ENCODE measurements around the gene VPS72.

The VPS72 gene

DNA sequence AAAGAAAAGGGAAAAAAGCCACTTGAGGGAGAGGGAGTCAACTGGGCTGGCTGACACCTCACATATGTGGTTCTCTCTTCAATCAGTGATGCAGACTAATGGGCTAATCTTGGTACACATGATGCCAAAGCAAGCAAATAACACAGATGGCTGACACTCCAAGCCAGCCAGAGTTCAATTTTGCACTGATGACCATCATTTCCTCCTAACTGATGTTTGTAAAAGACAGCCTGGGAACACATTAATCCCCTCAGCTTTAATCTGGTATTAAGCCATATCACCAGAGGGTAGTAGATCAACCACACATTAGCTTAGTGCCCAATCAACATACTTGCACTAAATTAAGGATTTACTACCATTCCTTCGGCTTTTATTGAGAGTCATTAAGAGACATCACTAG, 2.8 kb downstream of the VPS72 start:
- no peak for DNase-seq (ENCODE audit: low read depth in 3 of 3)

DNA sequence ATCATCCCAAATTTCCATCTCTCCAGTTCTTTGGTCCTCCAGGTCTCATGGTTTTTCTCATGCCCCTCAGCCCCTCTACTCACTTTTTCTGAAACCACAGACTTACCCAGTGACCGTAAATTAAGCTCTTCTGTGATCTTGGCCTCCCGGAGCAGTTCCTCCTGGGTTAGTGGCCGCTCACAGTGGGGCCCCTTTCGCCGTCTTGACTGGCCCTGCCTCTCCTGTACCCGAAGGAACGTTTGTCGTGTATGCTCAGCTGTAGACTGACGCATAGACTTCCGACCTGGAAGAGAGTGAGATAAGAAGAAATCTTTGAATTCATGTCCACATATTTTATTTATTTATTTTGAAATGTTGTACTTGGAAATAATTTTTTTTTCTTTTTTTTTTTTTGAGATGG, 5.8 kb downstream of the VPS72 start:
- no peak for DNase-seq (ENCODE audit: low read depth in 3 of 3)

DNA sequence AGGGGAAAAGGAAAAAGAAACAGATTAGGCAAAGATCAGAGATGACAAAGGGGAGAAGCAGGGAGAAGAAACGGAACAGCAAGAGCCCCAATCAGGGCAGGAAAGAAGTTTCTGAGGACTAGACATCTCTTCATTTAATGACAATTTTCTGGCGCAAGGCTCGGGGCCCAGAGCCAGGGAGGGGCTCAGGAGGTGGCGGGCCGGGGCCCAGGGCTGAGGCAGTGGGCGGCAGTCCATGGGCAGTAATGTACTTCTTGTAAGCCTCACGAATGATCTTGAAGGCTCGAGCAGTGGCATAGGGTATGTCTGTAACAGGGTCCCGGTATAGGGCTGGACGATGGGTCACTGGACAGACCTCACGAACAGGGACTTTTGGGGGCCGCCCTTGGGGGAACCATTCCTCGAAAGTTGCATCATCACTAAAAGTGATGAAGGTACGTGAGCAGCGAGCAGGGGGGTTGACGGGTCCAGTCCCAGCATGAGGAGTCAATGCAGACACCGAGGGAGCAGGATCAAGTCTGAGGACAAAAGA, 13.4 kb downstream of the VPS72 start:
- no peak for DNase-seq (ENCODE audit: low read depth in 3 of 3)

DNA sequence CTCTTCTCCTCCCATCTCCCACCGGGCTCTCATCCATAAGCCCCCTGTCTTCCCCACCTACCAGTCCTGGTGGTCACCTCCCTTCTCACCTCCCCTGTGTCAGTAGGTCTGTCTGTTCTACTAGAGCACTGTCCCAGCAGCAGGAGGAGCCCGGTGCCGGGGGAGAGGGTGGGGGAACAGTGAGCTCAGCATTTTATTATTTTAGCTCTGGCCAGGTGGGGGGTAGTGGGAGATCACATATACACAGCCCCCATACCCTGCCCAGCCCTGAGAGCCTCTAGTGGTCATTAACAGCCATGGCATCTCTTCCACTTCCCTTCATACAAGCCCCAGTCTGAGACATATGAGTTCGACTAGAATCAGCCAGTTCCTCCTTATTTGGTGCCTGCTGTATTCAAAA, 14.1 kb downstream of the VPS72 start, which contains the start of gene TMOD4:
TMOD4 (minus strand) TSS at position 119 of the 400 bp plus-strand sequence. CDS start 1,106 bp downstream, outside the sequence.
- DNase-seq (ENCODE audit: low read depth in 3 of 3) = no peak

DNA sequence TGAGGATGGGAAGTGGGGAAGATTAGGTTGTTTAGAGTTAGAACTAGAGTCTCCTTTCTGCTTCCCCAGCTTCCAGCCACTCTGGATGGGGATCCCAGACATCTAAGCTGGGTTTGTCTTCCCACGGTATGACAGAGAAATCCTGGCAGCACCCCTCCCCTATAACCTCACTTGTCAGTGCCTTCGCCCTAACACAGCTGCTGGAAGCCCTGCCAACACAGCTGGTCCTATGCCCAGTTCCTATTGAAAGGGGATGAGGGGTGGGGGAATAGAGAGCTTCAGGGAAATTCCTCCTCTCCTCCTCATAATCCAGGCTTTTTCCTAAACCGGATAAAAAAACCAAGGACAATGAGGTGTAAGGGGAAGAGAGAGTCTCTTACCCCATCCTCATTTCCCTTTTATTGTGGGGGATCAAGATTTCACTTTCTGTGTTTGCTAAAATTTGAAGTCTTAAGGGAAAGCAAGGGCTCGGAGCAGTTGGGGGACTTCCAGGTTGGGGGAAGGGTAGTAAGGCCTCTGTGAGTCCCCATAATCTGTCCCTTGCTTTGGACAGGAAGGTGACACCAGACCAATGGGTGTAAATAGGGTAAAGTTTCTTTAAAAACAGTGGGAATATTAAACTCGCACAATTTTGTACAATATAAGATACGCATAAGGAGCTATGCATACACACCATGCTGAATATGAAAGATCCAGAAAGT, 14.8 kb downstream of the VPS72 start:
- DNase-seq (ENCODE audit: low read depth in 3 of 3) = no peak

DNA sequence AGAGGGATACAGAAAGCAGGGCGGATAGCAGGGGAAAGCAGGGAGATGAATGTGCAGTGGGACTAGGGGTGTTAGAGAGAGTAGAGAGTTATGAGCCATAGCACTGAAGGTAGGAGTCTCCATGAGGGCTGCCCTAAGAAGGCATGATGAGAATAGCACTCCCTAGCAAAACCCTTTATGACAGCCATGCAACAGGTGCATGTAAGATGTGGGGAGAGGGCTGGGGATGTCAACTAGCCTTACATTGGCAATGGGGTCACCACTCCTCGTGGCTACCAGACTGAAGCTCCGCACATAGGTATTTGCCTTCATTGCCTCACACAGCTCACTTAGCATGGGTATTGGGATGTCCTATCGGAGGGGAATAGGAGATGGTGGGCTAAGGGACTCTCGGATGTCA, 18.8 kb downstream of the VPS72 start:
- no peak for DNase-seq (ENCODE audit: low read depth in 3 of 3)

DNA sequence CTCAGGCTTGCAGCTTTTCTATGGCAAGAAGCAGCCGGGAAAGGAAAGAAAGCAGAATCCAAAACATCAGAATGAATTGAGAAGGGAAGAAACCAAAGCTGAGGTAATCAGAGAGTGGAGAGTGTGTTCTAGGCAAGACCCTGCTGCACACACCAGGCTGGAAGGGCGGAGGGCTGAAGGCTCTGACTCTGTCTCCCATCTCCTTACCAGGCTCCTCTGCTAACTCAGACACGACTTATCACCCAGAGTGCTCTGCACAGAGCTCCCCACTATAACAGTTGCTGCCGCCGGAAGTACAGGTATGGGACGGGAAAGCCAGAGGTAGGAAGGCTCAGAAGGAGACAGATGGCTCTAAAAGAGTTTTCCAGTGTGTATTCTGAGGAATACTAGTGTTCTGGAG, 22.9 kb downstream of the VPS72 start:
- DNase-seq (ENCODE audit: low read depth in 3 of 3) = no peak

DNA sequence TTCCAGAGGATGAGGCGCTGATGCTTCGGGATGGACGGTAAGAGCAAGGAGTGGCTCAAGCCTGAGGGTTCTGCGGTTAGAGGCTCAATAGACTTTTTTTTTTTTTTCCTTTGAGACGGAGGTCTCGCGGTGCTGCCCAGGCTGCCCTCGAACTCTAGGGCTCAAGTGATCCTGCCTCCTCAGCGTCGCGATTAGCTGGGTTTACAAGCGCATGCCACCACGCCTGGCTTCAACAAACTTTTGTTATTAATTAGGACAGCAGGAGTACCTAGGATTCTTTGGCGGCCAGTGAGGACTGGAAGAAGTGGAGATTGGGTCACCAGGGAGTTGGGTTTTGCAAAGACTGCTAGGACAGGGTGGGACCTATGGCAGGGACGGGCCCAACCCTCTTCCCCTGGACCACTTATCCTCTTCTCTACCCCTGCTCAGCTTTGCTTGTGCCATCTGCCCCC, 23.5 kb downstream of the VPS72 start:
- no peak for DNase-seq (ENCODE audit: low read depth in 3 of 3)

DNA sequence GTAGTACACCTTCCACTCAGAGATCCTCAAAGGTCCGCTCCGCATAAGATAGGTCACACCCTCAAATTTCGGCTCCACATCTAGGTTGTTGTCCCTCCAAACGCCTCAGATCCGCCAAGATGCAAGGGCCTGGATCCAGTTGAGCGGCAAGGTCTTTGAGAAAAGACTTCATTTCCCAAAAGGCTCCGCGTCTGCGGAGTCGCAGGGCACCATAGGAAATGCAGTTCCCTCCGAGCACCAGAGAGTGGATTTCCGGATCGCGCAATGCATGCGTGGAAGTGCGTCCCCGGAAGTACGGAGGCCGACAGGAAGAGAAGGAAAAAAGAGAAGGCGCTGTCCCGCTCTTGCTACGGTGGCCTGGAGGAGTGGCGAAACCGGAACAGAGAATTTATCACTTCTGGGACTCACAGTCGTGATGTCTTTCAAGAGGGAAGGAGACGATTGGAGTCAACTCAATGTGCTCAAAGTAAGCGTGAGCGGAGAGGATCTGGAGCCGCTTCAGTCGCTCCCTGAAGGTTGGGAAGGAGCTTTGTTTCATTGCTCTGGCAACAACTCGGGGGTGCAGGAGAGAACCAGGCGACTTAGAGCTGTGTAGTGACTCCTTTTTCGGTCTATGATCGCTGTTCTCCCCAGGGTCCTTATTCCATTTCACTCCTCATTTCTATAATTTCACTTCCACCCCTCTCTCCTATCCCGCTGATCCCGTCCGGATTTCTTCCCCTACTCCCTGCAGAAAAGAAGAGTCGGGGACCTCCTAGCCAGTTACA, 24.1 kb downstream of the VPS72 start, which contains the start of the genes LYSMD1 and SCNM1:
LYSMD1 (minus strand) TSS at position 165 of the 767 bp plus-strand sequence. CDS start 644 bp downstream, outside the sequence.
SCNM1 (plus strand) TSS at position 407 of the 767 bp plus-strand sequence; CDS start at position 416, 9 bp downstream.
- peak; percentile 80 to 91 (median 90) for DNase-seq (ENCODE audit: low read depth in 3 of 3)

DNA sequence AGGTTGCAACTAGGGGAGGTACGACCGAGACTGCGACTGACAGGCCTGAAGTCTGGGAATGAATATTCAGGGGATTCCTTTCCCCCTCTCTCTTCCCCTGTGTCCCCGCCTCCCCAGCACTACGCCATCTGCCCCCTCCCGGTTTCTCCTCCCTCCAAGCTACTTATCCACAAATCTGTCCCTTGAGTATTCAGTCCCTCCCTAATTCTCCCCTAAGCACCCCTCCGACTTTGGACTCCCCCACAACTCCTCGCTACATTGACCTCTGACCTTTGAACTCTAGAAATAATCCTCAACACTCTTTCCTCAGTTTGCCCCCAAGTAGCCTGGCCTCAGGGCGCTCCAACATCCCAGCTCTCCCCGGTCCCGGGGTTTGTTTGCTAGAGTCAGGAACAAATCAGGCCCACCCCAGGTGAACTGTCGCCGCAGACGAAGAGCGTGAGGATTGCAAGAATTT, 24.7 kb downstream of the VPS72 start:
- no peak for DNase-seq (ENCODE audit: low read depth in 3 of 3)

DNA sequence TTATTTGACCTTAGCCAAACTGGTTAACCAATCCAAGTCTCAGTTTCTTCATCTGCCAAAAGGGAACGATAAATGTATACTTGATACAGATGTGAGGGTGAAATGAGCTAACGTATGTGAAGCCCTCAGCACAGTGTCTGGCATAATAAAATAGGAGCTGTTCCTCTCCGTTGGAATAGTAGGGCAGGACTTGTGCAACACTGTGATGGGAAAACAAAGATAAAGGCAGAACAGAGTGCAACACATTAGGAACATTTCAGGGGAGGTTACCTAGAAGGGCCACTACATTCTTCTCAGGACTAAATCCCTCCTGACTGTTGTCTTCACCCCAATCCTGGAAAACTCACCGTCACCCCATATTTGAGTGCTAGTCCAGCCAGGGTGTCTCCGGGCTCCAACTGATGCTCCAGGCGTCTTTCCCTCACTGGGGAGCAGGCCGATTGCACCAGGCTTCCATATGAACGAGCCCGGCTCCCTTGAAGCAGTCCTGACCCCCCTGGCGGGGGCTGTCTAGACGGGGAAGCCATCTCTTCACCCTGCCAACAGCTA, 25.2 kb downstream of the VPS72 start:
- no peak for DNase-seq (ENCODE audit: low read depth in 3 of 3)

DNA sequence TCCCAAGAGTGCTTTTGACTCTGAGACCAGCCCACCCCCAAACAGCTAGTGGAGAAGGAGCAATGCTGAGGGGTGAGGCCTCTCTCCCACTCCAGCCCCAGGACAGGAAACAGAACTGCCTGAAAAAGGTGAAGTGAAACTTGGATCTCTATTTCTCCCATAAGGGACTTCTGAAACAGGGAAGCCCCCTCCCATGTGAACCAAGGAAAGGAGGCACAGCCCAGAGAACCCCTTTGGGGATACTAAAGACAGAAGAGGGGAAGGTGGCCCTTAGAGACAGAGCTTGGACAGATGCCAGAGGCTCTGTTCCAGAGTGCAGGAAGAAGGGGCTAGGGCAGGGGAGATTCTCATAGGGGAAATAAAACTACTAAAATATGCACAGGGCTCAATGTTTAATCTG, 30.6 kb downstream of the VPS72 start:
- DNase-seq (ENCODE audit: low read depth in 3 of 3) = no peak

DNA sequence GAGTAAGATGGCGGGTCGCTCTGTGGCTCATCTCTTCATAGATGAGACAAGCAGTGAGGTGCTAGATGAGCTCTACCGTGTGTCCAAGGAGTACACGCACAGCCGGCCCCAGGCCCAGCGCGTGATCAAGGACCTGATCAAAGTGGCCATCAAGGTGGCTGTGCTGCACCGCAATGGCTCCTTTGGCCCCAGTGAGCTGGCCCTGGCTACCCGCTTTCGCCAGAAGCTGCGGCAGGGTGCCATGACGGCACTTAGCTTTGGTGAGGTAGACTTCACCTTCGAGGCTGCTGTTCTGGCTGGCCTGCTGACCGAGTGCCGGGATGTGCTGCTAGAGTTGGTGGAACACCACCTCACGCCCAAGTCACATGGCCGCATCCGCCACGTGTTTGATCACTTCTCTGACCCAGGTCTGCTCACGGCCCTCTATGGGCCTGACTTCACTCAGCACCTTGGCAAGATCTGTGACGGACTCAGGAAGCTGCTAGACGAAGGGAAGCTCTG, 31.2 kb downstream of the VPS72 start:
- no peak for DNase-seq (ENCODE audit: low read depth in 3 of 3)

DNA sequence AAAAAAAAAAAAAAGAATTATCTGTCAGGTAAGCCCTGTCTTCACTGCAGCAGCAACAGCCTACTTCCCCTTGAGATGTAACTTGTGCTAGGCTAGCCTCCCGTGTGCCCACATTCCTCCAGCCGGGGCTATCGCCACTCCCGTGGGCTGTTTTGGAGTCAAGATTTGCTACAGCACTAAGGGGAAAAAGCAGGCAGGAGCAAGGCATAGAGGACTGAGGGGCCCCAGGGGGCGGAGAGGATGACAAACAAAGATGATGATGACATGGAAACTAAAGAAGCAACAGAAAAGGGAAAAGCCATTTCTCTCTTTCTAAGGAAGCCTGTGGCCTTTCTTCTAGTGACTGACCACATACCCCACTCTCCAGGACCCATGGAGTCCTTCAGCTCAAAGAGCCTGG, 31.7 kb downstream of the VPS72 start:
- peak in 1 of 3 experiments; percentile 18 for DNase-seq (ENCODE audit: low read depth in 3 of 3)

DNA sequence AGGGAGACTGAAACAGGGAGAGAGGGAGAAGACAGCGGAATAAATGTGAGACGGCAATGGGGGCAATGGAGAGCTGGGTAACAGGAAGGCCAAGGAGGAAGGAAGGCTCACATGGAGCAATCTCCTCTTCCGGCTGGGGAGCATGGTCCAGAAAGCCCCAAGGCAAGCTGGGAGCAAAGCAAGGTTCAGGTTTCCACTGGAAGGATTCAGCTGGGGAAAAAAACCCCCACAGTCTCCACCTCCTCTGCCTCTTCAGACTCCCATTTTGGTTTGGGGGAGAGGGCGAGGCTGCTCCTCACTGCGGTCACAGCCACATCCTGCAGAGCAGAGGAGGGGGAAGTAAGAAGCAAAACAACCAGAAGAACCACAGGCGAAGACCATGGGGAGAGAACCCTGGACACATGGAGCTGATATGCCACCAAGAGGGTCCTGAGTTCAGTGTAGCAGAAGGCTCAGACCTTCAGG, 32.9 kb downstream of the VPS72 start:
- DNase-seq (ENCODE audit: low read depth in 3 of 3) = peak in 1 of 3 experiments; percentile 35

DNA sequence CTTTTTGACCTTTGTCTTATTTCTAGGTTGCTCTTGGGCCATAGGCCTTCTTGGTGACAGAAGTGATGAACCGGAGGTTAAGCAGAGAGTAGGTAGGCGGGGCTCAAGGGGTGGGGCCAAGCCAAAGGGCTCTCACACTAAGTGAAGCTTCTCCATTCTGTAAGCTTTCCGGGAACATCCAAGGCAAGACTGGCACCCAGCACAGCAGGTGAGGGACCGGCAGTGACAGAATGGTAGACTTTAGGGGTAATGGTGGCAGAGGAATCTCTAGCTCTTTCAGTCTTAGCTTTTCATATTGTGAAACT, 33.5 kb downstream of the VPS72 start, which contains the start of gene TNFAIP8L2:
TNFAIP8L2 (plus strand) TSS at position 135 of the 305 bp plus-strand sequence. CDS start 2,049 bp downstream, outside the sequence.
- peak in 2 of 3 experiments; percentile 49 to 60 for DNase-seq (ENCODE audit: low read depth in 3 of 3)

DNA sequence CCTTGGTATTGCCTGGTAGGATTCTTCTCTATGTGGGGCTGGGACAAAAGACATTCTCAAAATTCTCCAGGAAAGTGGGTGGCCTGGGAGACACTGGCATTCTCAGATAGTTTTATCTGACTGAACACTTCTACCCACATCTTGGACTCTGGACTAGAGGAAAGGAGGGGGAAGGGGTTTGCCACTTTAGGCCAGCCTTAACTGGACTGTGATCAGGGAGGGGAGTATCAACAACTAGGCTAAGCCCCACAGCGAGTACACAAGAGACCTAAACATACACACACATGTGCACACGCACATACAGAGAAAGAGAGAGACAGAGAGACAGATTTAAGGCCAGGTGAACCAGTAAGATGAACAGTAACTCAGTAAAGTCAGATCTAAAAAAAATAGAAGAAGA, 42.3 kb downstream of the VPS72 start:
- no peak for DNase-seq (ENCODE audit: low read depth in 3 of 3)

DNA sequence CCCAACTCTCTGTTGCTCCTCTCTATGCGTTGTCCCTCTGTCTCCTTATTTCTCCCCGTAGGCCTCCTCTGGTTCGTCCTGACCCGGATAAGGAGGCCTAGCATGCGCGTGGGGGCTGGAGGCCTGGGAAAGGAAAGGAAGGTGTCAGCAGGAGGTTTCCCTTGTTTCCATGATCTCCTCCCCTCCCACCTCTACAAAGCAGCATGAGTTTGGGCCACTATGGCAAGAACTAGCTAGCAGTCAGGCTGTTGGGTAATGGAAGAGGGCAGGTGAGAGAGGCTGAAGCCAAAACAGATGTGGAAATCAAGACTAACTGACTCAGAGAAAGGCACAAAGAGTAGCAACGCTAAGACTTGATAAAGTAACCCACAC, 42.9 kb downstream of the VPS72 start:
- DNase-seq (ENCODE audit: low read depth in 3 of 3) = no peak

DNA sequence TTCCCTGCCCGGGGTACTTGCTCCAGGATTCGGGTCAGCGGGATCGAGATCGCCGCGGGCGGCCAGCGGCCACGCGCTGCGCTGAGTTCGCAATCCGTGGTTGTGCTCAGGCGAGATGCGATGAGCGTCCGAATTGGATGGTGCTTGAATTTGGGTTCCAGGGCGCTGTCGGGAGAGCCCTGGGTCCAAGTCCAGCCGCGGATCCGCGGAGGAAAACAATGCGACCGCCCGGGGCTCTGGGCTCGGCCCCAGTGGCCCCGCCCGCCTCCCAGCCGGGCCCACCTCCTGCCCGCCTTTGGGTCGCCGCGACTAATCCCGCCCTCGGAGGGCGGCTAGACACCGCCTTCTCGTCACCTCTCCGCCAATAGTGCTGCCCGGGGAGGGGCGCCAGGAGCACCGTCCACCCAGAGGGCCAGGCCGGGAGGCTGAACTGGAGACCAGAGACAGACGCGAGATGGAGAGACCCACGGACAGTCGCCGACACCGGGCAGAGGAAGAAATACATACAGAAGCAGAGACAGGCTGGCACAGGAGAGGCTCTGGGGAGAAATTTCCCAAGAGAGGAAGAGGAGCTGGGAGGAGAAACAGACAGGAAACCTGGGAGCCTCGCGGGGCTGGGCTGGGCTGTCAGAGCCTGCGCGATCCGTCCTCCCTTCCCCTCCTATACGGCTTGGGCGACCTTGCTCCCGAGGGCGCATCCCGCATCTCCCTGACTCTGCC, 43.4 kb downstream of the VPS72 start, which contains the start of gene SEMA6C:
SEMA6C (minus strand) TSS at position 220 of the 720 bp plus-strand sequence. CDS start 4,010 bp downstream, outside the sequence.
- DNase-seq (ENCODE audit: low read depth in 3 of 3) = peak; percentile 69 to 77 (median 76)

DNA sequence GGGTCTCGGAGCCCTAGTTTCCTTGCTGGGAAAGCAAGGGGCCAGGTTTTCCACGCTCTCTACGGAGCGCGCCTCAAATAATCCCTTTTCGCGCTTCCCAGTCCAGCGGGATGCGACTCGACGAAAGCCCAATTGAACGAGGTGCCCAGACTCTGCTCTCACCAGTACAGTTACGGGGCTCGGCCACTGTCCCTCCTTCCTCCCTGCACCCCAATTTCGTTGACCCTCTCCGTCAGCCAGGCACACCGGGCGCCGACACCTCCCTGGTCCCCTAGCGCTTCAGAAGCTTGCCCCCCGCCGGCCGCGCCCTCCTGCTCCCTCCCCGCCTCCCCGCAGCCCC, 44.0 kb downstream of the VPS72 start:
- DNase-seq (ENCODE audit: low read depth in 3 of 3) = no peak
